Measurements from ENCODE around the gene EPHA8.

Gene EPHA8

DNA sequence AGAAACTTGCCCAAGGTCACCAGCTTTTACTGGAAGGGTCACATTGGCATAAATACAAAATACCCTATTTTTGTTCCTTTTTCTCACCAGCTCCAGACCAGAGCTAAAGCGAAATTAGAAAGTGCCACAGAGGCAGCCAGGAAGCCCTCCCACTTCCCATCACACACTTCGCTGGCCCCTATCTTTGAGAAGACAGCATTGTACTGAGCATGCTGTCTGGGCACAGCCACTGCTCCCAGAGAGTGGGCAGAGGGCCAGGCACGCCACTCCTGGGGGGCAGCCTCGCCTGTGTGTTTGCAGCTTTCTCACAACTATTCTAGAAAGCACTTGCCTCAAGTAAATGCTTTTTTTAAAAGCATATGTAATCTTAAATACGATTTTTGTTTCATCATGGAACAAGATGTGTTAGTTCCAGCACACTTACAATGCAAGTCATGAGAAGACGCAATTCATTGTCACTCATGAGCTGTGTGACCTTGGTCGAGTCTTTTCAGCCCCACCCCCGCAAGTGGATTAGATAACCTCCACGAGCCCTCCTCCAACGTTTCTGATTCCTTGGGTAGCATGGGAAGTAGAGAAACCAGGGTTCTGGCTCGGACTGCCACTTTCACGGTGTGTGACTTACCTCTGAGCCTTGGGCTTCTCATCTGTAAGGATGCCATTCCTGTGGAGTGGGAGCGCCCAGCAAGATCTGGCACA, 25.7 kb upstream of the EPHA8 start:
- no peak for DNase-seq

DNA sequence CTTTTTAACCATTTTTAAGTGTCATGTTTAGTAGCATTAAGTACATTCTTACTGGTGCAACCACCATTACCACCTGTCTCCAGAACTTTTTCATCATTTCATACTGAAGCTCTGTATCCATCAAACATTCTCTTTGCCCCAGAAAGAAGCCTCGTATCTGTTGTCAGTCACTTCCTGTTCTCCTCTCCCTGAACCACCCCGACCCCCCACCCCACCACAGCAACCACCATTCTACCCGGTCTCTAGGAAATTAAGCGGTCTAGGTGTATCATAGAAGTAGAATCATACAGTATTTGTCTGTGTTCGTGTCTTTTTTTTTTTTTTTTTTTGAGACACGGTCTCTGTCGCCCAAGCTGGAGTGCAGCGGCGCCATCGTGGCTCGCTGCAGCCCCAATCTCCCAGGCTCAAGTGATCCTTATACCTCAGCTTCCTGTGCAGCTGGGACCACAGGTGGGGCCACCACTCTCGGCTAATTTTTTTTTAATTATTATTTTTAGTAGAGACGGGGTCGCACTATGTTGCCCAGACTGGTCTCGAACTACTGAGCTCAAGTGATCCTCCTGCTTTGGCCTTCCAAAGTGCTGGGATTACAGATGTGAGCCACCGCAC, 23.7 kb upstream of the EPHA8 start:
- no peak for DNase-seq

DNA sequence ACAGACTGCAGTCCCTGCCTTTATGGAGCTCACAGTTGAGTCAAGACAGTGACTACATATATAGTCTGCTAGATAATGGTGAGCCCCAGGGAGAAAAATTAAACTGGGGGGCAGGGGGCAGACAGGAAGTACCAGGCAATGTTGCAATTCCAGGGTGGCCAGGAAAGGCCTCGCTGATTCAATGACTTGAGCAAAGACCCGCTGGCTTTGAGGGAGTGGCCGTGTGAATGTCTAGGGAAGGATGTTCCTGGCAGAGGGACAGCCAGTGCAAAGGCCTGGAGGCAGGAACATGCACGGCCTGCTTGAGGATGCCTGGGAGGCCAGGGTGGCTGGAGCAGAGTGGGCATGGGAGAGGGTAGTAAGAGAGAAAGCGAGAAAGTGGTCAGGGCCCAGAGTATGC, 23.0 kb upstream of the EPHA8 start:
- no peak for DNase-seq

DNA sequence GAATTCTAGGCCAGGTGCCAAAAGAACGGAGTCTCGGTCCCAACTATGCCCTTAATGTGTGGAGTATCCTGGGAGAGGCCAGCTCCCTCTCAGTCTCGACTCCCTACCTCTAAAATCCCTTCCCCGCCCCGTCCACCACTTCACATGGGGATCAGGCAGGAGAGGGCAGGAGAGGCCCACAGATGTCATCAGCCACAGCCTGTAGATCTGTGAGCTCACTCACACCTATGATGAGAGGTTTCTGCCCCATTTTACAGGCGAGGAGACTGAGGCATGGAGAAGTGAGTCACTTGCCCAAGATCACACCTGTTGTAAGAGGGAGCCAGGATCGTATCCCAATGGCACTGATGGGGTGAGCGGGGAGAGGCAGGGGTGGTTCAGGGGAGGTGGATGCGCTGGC, 20.4 kb upstream of the EPHA8 start:
- DNase-seq, result no peak

DNA sequence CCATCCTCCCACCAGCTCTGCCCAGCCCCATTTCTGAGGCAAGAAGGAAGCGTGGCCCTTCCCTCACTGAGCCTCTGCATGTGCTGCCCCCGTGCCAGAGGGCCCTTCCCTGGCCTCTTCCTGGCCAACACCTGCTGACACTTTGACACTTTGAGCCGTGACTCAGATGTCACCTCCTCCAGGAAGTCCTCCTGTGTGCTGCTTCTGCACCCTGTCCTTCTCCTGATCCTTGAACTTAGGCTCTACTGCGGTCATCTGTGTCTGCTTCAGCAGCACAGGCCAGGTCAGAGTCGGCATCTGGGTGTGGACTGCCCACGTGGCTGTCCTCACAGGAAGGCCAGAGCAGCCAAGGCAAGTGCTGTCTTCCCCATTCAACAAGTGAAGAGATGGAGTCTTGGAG, 19.6 kb upstream of the EPHA8 start:
- DNase-seq, result no peak

DNA sequence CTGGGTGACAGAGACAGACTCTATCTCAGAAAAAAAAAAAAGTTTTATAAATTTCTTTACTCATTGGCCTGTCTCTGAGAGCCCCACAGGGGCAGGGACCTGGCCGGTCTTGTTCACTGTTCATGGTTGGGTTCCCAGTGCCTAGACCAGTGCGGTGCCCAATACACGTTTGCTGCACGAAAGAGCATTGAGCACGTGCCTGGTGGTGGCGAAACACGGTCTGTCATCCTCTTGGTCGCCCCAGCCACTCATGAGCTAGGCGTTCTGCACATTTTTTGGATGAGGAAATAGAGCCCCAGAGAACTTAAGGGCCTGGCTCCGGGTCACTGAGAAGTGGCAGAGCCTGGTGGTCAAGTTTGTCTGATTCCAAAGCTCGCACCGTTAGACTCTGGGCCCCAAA, 18.7 kb upstream of the EPHA8 start:
- no peak for DNase-seq

DNA sequence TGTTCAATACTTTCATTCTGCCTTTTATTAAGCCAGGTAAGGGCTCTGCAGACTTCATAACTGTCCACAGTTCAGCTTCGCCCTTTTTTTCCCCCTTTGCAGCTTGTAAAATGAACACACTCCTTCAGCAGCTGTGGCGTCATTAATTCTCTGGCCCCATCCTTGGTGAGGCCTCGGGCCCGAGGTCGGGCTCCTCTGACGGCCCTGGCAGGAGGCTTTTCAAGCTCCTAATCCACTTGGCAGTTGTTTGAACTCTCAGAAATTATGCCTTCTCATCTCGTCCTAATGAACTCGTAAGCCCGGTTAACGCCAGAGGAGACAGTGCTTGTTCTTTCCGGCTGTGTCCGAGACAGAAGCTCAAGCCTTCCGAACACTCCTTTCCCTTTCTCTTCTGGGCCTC, 18.1 kb upstream of the EPHA8 start:
- no peak for DNase-seq

DNA sequence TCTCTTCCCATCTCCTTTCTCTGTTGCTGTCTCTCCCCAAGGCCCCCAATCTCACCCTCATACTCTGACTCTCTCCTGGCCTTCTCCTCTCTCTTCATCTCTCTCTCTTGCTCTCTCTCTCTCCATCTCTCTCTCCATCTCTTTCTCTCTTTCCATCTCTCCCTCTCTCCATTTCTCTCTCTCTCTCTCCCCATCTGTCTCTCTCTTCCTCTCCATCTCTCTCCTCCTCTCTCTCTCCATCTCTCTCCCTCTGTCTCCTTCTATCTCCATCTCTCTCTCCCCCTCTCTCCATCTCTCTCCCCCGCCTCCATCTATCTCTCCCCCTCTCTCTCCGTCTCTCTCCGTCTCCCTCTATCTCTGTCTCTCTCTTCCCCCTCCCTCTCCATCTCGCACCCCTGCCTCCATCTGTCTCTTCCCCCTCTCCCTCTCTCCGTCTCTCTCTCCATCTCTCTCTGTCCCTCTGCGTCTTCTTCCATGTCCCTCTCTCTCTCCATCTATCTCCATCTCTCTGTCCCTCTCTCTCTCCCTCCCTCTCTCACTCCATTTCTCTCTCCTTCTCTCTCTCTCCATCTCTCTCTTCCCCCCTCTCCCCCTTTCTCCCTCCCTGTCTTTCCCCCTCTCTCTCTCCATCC, 16.0 kb upstream of the EPHA8 start:
- no peak for DNase-seq

DNA sequence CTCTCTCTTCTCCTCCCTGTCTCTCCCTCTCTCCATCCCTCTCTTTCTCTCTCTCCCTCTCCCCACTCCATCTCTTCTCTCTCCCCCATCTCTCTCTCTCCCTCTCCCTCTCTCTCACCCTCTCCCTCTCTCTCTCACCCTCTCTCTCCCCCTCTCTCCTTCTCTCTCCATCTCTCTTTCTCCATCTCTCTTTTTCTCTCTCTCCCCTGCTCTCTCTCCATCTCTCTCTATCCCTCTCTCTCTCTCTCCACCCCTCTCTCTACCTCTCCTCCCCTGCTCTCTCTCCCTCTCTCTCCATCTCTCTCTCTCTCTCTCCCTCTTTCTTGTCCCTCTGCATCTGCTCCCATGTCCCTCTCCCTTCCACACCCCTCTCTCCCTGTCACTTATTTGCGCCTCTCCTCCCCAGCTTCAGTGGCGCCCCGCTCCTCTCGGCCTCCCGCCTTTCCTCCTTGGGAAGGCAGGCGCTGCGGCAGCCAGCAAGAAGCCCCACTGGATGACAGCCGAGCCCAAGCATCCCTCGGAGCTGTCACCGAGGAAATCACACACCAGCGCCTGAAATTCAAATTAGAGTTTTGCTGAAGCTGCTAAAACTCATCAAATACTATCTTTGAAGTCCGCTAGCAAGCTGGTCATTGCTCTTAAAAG, 15.3 kb upstream of the EPHA8 start:
- DNase-seq, result no peak

DNA sequence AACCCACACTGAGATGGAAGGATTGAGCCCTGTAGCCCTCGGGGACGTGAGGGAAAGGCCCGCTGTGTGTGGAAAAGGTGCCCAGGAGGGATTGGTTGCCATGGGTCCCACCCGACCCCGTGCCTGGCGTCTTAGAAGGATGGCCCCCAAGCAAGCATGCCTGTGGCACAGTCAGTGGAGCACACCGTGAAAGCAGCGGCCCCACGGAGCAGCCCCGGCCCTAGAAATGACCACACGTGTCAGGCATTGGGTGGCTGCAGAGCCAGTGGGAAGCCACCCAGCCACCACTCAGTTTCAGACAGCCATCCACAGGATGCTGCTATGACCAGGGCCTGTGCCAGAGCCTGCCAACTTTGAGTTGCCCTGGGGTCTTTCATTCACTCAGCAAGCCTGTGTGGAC, 13.3 kb upstream of the EPHA8 start:
- no peak for DNase-seq

DNA sequence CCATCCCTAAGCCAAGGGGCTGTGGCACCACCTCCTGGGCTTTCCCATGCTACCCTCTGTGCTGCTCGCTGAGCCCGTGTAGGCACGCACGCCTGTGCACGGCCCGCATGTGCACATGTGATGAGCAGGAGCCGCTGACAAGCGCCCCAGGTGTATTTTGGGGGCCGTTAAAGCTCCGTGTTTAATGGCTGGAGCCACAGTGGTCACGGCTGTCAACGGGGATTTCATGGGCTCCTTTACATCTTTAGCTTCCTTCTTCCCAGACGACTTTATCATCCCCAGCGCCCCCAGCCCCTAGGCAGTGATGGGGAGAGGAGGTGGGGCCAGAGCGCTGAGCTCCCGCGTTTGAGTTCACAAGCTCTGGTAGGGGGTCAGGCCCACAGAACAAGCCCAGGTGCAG, 11.7 kb upstream of the EPHA8 start:
- no peak for DNase-seq

DNA sequence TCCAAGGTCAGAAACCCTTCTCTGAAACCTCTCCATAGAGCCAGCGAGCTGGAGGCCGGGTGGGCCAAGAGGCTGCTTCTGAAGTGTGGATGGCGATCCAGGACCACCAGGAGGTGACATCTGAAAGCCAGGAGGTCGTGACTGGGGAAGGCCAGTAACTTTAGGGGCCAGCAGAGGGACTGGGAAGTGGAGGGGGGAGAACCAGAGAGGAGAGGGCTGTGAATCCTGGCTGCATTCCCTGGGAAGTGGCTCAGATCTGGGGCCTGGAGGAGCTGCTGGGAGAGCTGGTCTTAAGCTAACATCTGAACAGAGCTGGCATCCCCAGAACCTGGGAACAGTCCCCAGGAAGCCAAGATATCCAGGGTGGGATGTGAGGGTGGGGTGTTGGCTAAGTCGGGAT, 11.3 kb upstream of the EPHA8 start:
- no peak for DNase-seq

DNA sequence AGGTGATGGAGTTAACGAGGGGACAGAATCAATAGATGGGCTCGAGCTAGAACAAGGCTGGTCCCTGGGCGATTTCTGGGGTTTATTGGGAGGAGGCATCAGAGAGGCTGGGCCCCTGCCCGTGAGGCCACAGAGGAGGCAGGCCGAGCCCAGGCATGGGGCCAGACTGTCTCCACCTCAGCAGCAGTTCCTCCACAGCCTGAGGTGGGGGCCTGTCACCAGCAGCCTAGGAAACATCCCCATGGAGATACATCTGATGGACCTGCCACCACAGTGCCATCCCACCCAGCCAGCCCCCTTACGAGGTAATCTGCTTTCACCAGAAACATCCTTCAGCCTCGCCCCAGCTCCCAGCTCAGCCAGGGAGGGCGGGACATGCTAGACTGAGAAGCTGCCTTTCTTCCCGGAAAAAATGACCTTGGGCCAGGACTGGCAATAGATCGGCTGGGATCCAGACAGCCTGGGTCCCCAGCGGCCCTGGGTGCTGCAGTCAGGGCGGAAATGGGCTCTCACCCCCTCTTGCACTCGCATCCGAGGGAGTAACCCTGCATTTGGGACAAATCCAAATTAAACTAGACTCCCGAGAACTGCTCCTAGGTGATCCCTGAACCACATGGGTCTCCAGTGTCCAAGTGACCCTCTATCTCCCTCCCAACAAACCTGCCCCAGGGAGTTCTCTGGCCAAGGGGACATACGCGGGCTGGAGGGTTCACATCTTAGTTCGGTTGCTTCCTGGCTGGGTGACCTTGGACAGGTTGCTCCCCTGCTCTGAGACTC, 10.0 kb upstream of the EPHA8 start:
- DNase-seq, result no peak

DNA sequence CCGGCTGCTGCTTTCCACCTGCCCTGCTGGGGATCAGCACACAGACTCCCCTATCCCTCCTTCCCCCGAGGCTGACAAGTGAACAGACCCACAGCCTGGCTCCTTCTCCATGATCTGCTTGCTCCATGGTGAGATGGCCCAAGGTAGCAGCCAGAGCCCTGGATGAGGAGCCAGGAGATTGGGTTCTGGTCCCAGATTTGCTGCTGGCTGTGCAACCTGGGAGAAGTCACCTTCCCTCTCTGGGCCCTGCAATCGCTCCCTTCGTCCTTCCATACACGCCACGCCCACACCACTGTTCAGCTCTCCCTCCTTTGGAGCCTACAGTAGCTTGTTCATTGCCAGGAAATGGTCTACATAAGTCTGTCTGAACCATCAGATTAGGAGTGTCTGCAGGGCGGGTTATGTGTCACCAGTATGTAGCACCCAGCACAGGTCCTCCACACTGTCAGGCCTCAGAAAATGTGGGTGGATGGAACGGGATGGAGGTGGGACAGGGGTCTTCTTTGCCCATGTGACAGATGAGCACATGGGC, 9.2 kb upstream of the EPHA8 start:
- DNase-seq, result no peak

DNA sequence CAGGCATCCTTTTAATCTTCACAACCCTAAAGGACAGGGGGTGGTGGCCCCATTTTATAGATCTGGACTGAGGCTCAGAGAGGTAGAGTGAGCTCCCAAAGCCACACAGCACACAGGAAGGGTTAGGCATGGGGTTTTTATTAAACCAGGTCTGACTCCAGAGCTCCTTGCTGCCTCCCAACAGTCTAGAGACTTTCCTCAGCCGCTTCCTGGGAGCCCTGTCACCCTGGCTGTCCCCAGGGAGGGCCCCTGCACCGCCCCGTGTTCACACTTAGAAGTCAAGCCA, 8.0 kb upstream of the EPHA8 start:
- DNase-seq, result no peak

DNA sequence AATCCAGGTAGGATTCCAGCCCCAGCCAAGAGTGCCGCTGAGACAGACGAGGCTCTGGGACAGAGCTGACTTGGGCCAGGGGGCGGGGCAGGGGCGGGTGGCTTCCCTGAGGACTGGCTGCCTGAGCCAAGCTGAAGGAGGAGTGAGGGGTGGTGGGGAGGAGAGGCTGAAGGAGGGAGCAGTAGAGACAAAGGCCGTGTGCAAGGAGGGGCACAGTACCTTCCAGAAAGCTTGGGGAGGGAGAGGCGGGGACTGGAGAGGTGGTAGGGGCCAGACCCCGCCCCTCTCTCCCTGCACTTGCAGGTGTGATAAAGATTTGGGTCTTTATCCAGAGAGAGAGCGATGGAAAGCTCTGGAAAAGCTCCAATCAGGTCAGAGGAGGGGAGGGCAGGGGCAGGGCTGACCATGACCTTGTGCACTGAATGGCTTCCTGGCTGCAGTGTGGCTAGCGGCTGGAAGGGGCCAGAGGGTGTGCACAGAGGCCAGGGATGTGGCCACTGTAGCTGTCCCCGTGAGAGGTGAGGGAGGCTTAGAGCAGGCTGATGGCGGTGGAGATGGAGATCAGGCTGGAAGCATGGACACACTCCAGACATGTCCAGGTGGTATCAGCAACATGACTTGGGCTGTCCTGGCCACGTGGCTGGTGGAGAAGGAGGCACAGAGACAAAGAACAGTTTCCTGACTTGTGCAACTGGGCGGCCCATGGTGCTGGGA, 6.7 kb upstream of the EPHA8 start:
- no peak for DNase-seq

DNA sequence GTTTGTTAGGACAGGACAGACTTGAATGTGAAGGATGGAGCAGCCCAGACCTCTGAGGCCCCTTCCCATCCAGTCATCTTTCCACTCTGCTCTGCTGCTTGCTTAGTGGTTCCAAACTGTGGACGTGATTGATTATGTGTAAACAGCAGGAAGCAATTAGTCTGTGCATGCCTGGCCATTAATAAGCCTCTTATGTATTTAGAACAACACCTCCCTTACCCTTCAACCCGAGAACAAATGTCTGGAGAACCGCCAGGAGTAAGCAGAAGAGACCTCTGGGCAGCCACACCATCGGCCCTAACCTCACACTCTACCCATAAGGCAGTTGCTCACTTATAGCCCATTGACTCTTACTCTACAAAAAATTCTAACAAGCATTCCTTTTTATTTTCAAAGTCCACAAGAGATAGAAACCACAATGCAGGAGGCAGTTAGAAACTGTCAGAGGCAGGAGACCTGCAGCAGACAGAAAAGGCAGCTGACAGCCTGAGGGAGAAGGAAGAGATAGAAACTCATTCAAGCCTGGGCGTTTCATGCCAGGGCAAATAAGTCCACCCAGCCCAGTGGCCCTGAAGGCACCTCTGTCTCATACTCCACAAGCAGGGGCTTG, 5.8 kb upstream of the EPHA8 start:
- no peak for DNase-seq

DNA sequence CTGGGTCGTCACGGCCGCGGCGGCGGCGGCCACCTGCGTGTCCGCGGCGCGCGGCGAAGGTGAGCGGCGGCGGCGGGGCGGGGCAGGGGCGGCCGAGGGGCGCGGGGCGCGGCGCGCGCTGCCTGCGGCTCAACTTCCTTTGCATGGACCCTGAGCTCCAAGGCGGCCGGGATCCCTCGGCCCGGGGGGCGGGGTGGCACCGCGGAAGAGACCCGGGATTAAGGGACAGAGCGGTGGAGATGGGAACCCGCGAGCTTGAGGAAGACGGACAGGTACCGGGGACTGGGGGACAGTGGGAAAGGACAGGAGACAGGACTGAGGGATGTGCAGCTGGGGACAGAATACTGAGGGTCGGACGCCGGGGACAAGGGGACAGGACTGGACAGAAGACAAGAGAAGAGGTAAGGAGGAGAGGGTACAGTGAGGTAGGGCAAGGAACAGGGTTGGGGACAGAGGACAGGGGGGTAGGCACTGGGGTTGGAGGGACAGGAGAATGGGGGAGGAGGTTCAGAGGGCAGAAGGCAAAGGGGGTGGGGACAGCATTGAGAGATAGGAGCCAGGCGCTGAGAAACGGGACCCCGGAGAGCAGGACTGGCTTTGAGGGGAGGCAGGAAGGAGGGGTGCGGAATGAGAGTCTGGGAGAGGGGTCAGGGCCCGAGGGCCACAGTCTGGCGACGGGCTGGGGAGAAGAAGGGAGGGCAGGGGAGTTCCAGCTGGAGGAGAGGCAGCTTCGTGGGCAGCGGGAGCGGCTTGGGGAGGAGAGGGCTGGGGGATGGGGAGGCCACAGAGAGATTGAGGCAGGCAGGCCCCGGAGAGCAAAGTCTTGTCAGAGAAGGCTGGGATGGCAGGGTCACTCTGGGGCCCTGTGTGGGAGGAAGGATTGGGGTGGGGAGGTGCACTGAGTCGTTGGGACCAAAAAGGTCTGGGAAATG, 648 bp downstream of the EPHA8 start:
- no peak for DNase-seq

DNA sequence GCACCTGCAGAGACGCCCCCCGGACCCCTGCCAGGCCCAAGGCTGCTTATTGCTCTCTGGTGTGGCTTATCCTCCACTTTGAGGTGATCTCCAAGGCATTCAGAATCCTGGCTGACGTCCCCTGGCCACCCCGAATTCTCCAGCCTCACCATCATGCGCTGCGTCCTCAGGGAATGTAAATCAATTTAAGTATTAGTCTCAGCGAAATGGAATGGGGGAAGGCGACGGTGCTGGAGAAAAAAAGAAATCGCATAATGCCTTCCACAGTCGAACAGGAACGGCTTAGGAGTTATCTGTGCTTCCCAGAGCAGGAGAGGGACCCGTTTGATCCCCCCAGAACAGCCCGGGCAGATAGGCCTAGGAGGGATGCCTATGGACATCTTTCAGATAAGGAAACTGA, 2.9 kb downstream of the EPHA8 start:
- DNase-seq, result no peak

DNA sequence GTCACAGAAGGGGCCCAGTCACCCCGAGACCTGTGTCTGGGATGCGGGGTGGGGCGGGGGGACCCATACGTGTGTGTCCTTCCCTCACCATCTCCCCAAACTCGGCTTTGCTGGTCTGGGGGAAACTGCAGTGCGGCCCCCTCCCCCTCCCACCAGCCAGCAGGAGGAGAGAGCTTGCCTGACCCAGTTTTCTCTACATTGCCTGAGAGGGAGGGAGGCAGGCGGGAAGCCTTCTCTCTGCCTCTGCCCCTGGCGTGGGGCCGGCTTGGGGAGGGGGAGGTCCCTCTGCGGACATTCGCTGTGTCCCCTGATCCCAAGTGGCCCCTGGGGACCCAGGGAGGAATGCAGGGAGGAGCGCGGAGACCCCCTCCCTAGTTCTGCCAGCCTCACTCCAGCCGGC, 3.9 kb downstream of the EPHA8 start:
- DNase-seq, result no peak

DNA sequence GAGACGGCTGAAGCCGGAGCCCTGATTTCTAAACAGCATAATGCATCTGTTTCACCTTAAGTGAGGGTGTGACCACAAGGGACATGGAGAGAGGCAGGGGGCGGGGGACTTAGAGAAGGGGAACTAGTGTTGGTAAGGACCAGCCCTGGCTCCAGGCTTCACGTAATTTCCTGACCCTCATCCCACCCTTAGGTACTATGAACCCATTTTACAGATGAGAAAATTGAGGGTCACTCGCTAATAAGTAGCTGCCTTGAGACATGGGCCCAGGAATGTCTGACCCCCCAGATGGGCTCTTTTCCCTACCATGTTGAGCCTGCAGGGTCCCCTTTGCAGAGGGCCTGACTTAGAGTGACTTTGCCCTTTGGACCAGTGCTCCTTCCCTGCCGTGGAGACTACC, 4.7 kb downstream of the EPHA8 start:
- no peak for DNase-seq
